ENCODE measurements around the gene UPK3A.

The UPK3A gene

GRCh38 chr22:45329530-45329936 lies 44.8 kb downstream of the UPK3A start:
- DNase-seq (ENCODE audit: low spot score) = no peak

GRCh38 chr22:45330548-45330947 lies 45.8 kb downstream of the UPK3A start:
- no peak for DNase-seq (ENCODE audit: low spot score)

- no peak for DNase-seq (ENCODE audit: low spot score)
Measured at GRCh38 chr22:45331486-45331885, 46.7 kb downstream of the UPK3A start.

GRCh38 chr22:45332001-45332400 lies 47.3 kb downstream of the UPK3A start:
- no peak for DNase-seq (ENCODE audit: low spot score)

GRCh38 chr22:45334068-45334467 lies 49.3 kb downstream of the UPK3A start:
- DNase-seq (ENCODE audit: low spot score) = no peak

GRCh38 chr22:45334528-45334927 lies 49.8 kb downstream of the UPK3A start:
- DNase-seq (ENCODE audit: low spot score) = no peak

- no peak for DNase-seq (ENCODE audit: low spot score)
Measured at GRCh38 chr22:45335021-45335818, 50.5 kb downstream of the UPK3A start.

GRCh38 chr22:45335854-45336522 lies 51.2 kb downstream of the UPK3A start:
- no peak for DNase-seq (ENCODE audit: low spot score)

- DNase-seq (ENCODE audit: low spot score) = no peak
Measured at GRCh38 chr22:45336971-45337431, 52.3 kb downstream of the UPK3A start.

- DNase-seq (ENCODE audit: low spot score) = no peak
Measured at GRCh38 chr22:45337536-45337935, 52.8 kb downstream of the UPK3A start.

GRCh38 chr22:45338795-45339194 lies 54.0 kb downstream of the UPK3A start:
- DNase-seq (ENCODE audit: low spot score) = no peak

GRCh38 chr22:45340323-45340722 lies 55.6 kb downstream of the UPK3A start:
- DNase-seq (ENCODE audit: low spot score) = no peak

GRCh38 chr22:45341498-45341897 lies 56.7 kb downstream of the UPK3A start:
- no peak for DNase-seq (ENCODE audit: low spot score)

- no peak for DNase-seq (ENCODE audit: low spot score)
Measured at GRCh38 chr22:45343143-45343542, 58.4 kb downstream of the UPK3A start.

- DNase-seq (ENCODE audit: low spot score) = peak; percentile 17
Measured at GRCh38 chr22:45344334-45344733, 59.6 kb downstream of the UPK3A start.

Data from SK-N-DZ (cell line).